Measurements from ENCODE around the gene DNAJC21. TPM values are rescaled to one million over a fixed set of nuclear protein-coding genes. Genes with fewer than 3 reads are reported as not detected.

The DNAJC21 gene
- total and polyA plus RNA-seq, 2 of the 4 experiments (the other 2 are of a cell fraction): 8.8 to 12.7 TPM

- BruUV-seq (replicated peaks): no TSS peak
- dilution Hi-C loops (cut with HindIII; ENCODE audit: low sequenced_read_pairs, unreplicated experiment): no loop called here
- in situ Hi-C loops (cut with MboI; ENCODE audit: low sequenced_read_pairs): loop anchor here (10.0 kb wide), 1 partner anchor 529 kb away; no protein-coding TSS in a partner anchor
Observed at GRCh38 chr5:35004200-35004599, 74.8 kb downstream of the DNAJC21 start.

More at GRCh38 chr5:35004200-35004599, 74.8 kb downstream of the DNAJC21 start:
- Histone ChIP-seq H3K9me1 (ENCODE audit: insufficient read depth, low read length) (no peaks in the 10 kb centered on the region), H3K23ac (ENCODE audit: low read depth, low read length) (no peak overlapping the region), H3K36me3 (ENCODE audit: control insufficient read depth, insufficient read depth, low read length) (no peaks in the 10 kb centered on the region), H3K4me2 (ENCODE audit: low read depth, low read length) (no peak overlapping the region), H2BK5ac (ENCODE audit: low read depth, low read length, poor library complexity, severe bottlenecking) (no peak overlapping the region), H2AK9ac (replicated peaks; ENCODE audit: low read depth, low read length, poor library complexity) (no peak overlapping the region), H2BK120ac (ENCODE audit: low read depth, low read length) (no peak overlapping the region), H3K27me3 (ENCODE audit: control insufficient read depth, insufficient read depth, low read length) (peaks cover 17% of the 10 kb centered on the region), H3K4ac (ENCODE audit: low read depth, low read length) (no peak overlapping the region), H3K14ac (replicated peaks; ENCODE audit: low read depth, low read length) (no peak overlapping the region), H4K5ac (ENCODE audit: low read depth, low read length) (no peak overlapping the region), H2AK5ac (ENCODE audit: low read depth, low read length) (no peak overlapping the region), H3K9ac (ENCODE audit: low read depth, low read length) (no peak overlapping the region), H3K4me1 (ENCODE audit: control insufficient read depth, insufficient read depth, low read length) (peaks cover 2% of the 10 kb centered on the region; the same call in 1 of the 2 replicates), H4K91ac (ENCODE audit: insufficient read depth, low read depth, low read length) (no peak overlapping the region), H2AFZ (replicated peaks; ENCODE audit: low read length, poor library complexity) (no peak overlapping the region), H3K79me1 (ENCODE audit: low read depth in 1 of 2, low read length in 2 of 2) (no peaks in the 10 kb centered on the region), H3K18ac (ENCODE audit: low read depth, low read length) (no peak overlapping the region), H3K4me3 (ENCODE audit: insufficient read depth, low read depth, low read length) (no peak overlapping the region), H3K9me3 (ENCODE audit: control insufficient read depth, insufficient read depth, low read length) (no peaks in the 10 kb centered on the region), H3K27ac (ENCODE audit: insufficient read depth, low read length) (no peak overlapping the region), H4K8ac (ENCODE audit: low read depth in 2 of 2, low read length in 2 of 2) (no peak overlapping the region), H4K20me1 (ENCODE audit: insufficient read depth, low read length) (no peaks in the 10 kb centered on the region), H3K56ac (ENCODE audit: extremely low read depth, insufficient read depth, low read length) (no peak overlapping the region), H2BK15ac (ENCODE audit: low read depth, low read length) (no peak overlapping the region), H2BK20ac (ENCODE audit: low read depth, low read length) (no peak overlapping the region)
- TF ChIP-seq BHLHE40 (IDR thresholded peaks at IDR 0.05; ENCODE audit: low read depth, low read length): no peak
- TF ChIP-seq NFE2L2 (IDR thresholded peaks at IDR 0.05; ENCODE audit: low read depth, low read length): no peak
- ChIA-PET POLR2A (ENCODE audit: unreplicated experiment) (no interaction called here), CTCF (interaction anchor here (0.5 to 1.5 kb wide), 4 partner anchors 43 to 106 kb away, joined by 3 to 7 read pairs (median 4); no protein-coding TSS in a partner anchor)
- DNase-seq (no peak), ATAC-seq (ENCODE audit: low read depth) (no peak)
- 53% methylated on average over 2 of the region's 5 CpGs; no CpG with 5 or more reads in 1 of the 2 experiments for WGBS, 2 experiments (ENCODE audit: extremely low coverage in 2 of 2, insufficient read length in 1 of 2)
- intact Hi-C loops (cut with micrococcal nuclease): no loop called here

Data from IMR-90 (cell line).